GM18951 (cell line): Measurements from ENCODE around the gene CD3E.

ENCODE experiments used
- POLR2A ChIP-seq: IDR thresholded peaks from 4 replicates; pipeline ENCODE4 v1.6.1; 2011; ENCODE audit warnings: mild to moderate bottlenecking; ENCODE audit not compliant: insufficient read length, insufficient read depth; ENCODE audit errors: extremely low read depth
- in situ Hi-C: fragments of 300-500 bp; cut with MboI; formaldehyde crosslinking; loops from one replicate; pipeline ENCODE4 v1.12.0; 2022; ENCODE audit warnings: low sequenced_read_pairs, mixed read lengths, inconsistent platforms; ENCODE audit not compliant: unreplicated experiment

Gene CD3E

GRCh38 chr11:118304568-118305248, at the start of gene CD3E:
TSS of gene CD3E (plus strand) at chr11:118304730. CDS start at chr11:118304953, 223 bp downstream.
- in situ Hi-C loops = no loop called here
- TF ChIP-seq POLR2A = no peak

GRCh38 chr11:118258410-118258809, 46.1 kb upstream of the CD3E start:
- in situ Hi-C loops = no loop called here

GRCh38 chr11:118259138-118259537, 45.4 kb upstream of the CD3E start:
- in situ Hi-C loops = no loop called here
- TF ChIP-seq POLR2A = no peak

More at GRCh38 chr11:118258410-118258809, 46.1 kb upstream of the CD3E start:
- TF ChIP-seq POLR2A = no peak

GRCh38 chr11:118260353-118260752, 44.2 kb upstream of the CD3E start:
- in situ Hi-C loops = no loop called here
- TF ChIP-seq POLR2A = no peak

GRCh38 chr11:118263112-118263511, 41.4 kb upstream of the CD3E start:
- no peak for TF ChIP-seq POLR2A
- in situ Hi-C loops = no loop called here

GRCh38 chr11:118263695-118264568, 40.6 kb upstream of the CD3E start, which contains the start of gene MPZL2:
TSS of gene MPZL2 (minus strand) at chr11:118264297. CDS start at chr11:118264153, 144 bp downstream.
- in situ Hi-C loops = no loop called here

GRCh38 chr11:118264569-118265465, 39.7 kb upstream of the CD3E start:
- TF ChIP-seq POLR2A = no peak
- in situ Hi-C loops = no loop called here

More at GRCh38 chr11:118263695-118264568, 40.6 kb upstream of the CD3E start, which contains the start of gene MPZL2:
- no peak for TF ChIP-seq POLR2A

GRCh38 chr11:118265954-118266353, 38.6 kb upstream of the CD3E start:
- in situ Hi-C loops = no loop called here

GRCh38 chr11:118267486-118267885, 37.0 kb upstream of the CD3E start:
- in situ Hi-C loops = no loop called here
- no peak for TF ChIP-seq POLR2A

More at GRCh38 chr11:118265954-118266353, 38.6 kb upstream of the CD3E start:
- no peak for TF ChIP-seq POLR2A

GRCh38 chr11:118272001-118272400, 32.5 kb upstream of the CD3E start:
- in situ Hi-C loops = no loop called here
- no peak for TF ChIP-seq POLR2A

GRCh38 chr11:118274186-118274585, 30.3 kb upstream of the CD3E start:
- no peak for TF ChIP-seq POLR2A
- in situ Hi-C loops = no loop called here

- no peak for TF ChIP-seq POLR2A
- in situ Hi-C loops = no loop called here
Measured at GRCh38 chr11:118275176-118275575, 29.4 kb upstream of the CD3E start.

GRCh38 chr11:118276422-118276821, 28.1 kb upstream of the CD3E start:
- in situ Hi-C loops = no loop called here

GRCh38 chr11:118277312-118277711, 27.2 kb upstream of the CD3E start:
- TF ChIP-seq POLR2A = no peak

More at GRCh38 chr11:118276422-118276821, 28.1 kb upstream of the CD3E start:
- no peak for TF ChIP-seq POLR2A

More at GRCh38 chr11:118277312-118277711, 27.2 kb upstream of the CD3E start:
- in situ Hi-C loops = no loop called here
